ENCODE measurements around the gene MIA3.
A peak's percentile ranks its signal among the peaks of the same experiment; 100 is the strongest.
"Not testable (repeated sequence)": the region's sequence is repeated elsewhere in the genome, so short reads cannot be mapped to it uniquely, and the experiment has no call there.

Gene MIA3

DNA sequence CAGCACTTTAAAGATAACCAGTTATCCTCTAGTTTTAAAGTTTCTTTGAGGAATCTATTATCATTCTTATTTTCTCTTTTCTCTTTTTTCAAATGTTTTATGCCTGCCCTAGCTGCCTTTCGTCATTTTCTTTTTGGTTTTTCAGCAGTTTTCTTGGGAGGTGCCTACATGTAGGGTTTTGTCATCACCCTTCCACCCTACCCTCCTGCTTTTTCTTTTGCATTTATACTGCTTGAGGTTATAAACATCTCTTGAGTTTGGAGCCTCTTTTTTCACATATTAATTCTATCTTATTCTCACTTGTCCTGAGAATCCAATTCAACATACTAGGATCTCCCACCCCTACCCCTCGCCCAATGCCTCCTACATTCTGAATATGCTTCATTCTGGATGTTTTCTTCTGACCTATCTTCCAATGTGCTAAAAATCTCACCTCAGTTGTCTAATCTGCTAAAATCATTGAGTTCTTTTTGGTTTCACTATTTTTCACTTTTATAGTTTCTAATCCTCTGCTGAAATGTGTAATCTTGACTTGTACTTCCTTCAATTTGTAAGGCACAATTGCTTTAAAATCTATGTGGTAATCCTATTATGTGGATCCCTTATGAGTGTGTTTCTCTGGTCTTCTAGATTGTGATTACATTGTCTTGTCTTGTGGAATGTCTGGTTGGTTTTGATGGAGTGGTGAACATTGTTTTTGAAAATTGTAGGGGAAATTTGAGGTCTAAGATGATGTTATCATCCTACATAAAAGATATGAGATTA, 38.7 kb downstream of the MIA3 start:
- DNase-seq (ENCODE audit: low read depth in 2 of 2, low spot score in 1 of 2) = no peak

- DNase-seq (ENCODE audit: low read depth in 2 of 2, low spot score in 1 of 2) = no peak
These were observed 40.0 kb downstream of the MIA3 start for GRCh38 chr1:222657899-222658298.

- no peak for DNase-seq (ENCODE audit: low read depth in 2 of 2, low spot score in 1 of 2)
These were observed 45.6 kb downstream of the MIA3 start for GRCh38 chr1:222663431-222663934.

DNA sequence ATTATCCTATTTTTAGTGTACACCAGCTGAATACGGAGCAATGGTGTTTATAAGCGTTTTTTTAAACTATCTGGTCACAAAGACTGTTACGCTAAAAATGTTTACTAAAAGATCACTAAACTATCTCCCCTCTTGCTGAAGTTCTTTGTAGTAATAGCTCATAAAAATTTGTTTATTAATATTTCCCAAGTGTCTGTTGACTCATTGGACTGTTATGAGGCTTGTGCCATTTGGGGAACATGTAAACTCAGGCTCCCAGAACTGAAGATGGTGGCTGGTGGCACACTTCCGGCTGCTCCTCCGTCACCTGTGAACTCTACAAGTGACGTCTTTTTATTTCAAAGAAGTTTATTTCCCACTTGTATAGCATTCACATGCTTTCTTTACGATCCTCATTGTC, 48.1 kb downstream of the MIA3 start:
- no peak for DNase-seq (ENCODE audit: low read depth in 2 of 2, low spot score in 1 of 2)

- not testable (repeated sequence) for DNase-seq (ENCODE audit: low read depth in 2 of 2, low spot score in 1 of 2)
These were observed 50.3 kb downstream of the MIA3 start for GRCh38 chr1:222668184-222668583.

GRCh38 chr1:222669107-222669506, 51.2 kb downstream of the MIA3 start:
- DNase-seq (ENCODE audit: low read depth in 2 of 2, low spot score in 1 of 2) = not testable (repeated sequence)

DNA sequence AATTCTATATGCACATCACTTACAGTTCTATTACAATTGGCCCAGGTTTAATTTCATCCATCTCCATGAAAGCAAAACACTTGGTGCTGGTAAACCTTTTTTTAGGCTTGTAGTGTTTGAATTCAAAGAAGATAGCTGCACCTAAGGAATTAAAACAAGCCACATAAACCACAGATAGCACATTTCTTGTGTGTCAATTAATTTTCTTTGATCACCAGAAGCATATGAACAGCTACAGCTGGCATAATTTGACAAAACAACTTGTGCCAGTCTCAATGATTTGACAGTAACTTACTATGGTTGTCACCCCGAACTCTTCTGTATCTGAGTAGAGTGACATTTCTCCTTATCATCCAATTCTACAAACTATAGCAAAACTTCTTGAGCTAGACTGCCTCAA, 52.2 kb downstream of the MIA3 start:
- DNase-seq (ENCODE audit: low read depth in 2 of 2, low spot score in 1 of 2) = no peak

GRCh38 chr1:222680080-222680479, 62.2 kb downstream of the MIA3 start:
- DNase-seq (ENCODE audit: low read depth in 2 of 2, low spot score in 1 of 2) = no peak

GRCh38 chr1:222691016-222691415, 73.1 kb downstream of the MIA3 start:
- no peak for DNase-seq (ENCODE audit: low read depth in 2 of 2, low spot score in 1 of 2)

DNA sequence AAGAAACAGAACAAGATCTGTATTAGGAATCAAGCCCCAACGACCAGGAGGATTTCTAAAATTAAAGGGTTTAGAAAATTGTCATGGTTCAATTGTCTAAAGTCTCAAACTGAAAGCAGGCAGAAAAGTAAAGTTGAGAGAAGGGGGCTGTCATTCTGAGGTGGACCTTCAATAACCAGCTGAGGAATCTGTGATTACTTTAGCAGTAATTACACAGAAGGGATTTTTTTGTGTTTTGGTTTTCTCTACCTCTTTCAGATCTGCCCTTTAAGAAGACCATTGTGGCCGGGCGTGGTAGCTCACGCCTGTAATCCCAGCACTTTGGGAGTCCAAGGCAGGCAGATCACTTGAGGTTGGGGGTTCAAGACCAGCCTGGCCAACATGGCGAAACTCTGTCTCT, 77.0 kb downstream of the MIA3 start:
- DNase-seq (ENCODE audit: low read depth in 2 of 2, low spot score in 1 of 2) = no peak

- DNase-seq (ENCODE audit: low read depth in 2 of 2, low spot score in 1 of 2) = no peak
These were observed 78.8 kb downstream of the MIA3 start for GRCh38 chr1:222696741-222697140.

GRCh38 chr1:222697203-222697602, 79.3 kb downstream of the MIA3 start:
- DNase-seq (ENCODE audit: low read depth in 2 of 2, low spot score in 1 of 2) = no peak

GRCh38 chr1:222697826-222698225, 79.9 kb downstream of the MIA3 start:
- no peak for DNase-seq (ENCODE audit: low read depth in 2 of 2, low spot score in 1 of 2)

DNA sequence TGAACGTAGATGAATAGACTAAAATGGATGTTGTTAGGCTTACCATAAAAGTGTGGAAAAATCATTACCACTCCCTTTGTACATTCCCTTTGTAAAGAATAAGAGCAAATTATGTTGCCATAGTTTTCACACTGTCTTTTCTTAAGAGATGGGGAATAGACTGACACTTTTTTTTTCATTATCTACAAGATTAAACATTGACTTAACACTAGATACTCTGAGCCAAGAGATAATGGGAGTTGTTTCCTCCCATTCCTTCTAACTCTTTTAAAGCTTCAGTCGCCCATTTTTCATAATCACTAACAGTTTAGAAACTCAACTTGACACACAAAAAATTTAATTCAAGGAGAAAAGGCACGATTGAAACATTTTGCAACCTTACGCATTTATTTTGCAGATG, 84.3 kb downstream of the MIA3 start:
- no peak for DNase-seq (ENCODE audit: low read depth in 2 of 2, low spot score in 1 of 2)

DNA sequence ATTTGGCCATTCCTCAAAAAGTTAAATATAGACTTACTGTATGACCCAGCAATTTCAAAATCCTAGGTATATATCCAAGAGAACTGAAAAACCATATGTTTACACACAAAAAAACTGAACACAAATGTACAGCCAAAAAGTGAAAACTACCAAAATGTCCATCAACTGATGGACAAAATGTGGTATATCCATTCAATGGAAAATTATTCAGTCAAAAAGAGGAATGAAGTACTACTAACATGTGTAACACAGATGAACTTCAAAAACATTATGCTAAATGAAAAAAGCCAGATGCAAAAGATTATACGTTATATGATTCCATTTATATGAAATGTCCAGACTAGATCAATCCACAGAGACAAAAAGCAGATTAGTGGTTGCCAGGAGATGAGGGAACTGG, 86.4 kb downstream of the MIA3 start:
- no peak for DNase-seq (ENCODE audit: low read depth in 2 of 2, low spot score in 1 of 2)

- no peak for DNase-seq (ENCODE audit: low read depth in 2 of 2, low spot score in 1 of 2)
These were observed 88.9 kb downstream of the MIA3 start for GRCh38 chr1:222706815-222707214.

DNA sequence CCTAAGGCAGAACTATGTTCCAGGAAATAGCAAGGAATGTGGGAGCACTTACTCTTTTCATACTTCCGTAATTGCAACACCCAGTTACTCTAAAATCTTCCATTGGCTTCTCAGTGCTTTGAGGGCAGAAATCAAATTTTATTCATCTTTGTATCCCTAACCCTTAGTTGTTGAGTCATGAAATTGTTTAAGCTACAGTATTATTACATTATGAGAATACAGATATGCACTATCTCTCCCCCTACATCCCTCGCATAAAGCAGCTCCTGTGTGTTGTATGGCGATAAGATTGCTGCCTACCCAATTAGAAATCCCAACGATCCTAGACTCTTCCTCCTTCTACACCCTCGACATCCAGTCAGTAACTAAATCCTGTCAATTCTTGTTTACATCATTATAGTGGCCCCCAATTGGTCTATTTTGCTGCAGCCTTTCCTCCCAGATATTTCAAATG, 91.8 kb downstream of the MIA3 start:
- no peak for DNase-seq (ENCODE audit: low read depth in 2 of 2, low spot score in 1 of 2)

DNA sequence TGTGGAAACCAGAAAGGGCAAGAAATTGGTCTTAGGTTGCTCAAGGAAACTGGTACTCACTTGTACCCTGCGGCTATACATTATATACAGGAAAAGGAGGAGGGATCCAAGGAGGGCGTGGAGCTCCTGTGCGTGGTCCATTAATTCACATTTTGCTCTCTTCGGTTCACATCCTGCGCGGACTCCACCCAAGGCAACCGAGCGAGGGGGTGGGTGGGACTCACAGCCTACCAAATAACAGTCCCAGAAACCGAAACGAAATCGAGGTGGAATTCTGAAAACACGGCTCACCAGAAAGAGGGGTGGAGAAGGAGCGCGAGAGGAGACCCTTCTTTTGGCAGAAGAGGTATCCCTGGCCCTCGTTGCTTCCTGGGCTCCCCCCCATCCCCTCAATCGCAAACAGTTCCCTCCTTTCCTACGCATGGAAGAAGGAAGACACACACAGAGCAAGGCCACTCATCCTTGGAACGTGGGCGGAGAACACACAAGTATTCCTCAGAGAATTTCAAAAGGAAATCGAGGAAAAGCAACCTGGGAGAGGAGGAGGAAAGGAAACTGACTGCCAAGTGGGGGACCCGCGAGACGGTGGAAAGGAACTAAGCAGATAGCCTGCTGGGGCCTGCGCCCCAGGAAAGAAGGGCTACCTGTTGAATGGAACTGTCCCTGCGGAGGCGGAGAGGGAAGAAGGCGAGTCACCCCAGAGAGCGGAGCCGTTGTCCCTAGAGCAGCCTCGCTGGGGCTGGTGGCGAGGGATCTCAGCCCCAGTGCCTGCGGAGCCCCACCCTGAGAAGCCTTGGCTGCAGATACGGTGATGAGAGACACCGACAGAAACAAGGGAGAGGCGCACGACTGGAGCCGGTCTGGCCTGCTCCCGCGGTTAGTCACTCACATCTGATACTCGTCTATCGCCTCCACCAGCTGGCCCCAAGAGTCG, 93.7 kb downstream of the MIA3 start:
- DNase-seq (ENCODE audit: low read depth in 2 of 2, low spot score in 1 of 2) = peak in 1 of 2 donors; percentile 26

- peak; percentile 93 to 96 for DNase-seq (ENCODE audit: low read depth in 2 of 2, low spot score in 1 of 2)
These were observed 94.6 kb downstream of the MIA3 start, which contains the start of the genes AIDA and BROX for GRCh38 chr1:222712253-222713090. AIDA (minus strand) TSS chr1:222712491; CDS start chr1:222712317, 174 bp downstream. BROX (plus strand) TSS chr1:222712564; CDS start chr1:222715700, 3,136 bp downstream.

DNA sequence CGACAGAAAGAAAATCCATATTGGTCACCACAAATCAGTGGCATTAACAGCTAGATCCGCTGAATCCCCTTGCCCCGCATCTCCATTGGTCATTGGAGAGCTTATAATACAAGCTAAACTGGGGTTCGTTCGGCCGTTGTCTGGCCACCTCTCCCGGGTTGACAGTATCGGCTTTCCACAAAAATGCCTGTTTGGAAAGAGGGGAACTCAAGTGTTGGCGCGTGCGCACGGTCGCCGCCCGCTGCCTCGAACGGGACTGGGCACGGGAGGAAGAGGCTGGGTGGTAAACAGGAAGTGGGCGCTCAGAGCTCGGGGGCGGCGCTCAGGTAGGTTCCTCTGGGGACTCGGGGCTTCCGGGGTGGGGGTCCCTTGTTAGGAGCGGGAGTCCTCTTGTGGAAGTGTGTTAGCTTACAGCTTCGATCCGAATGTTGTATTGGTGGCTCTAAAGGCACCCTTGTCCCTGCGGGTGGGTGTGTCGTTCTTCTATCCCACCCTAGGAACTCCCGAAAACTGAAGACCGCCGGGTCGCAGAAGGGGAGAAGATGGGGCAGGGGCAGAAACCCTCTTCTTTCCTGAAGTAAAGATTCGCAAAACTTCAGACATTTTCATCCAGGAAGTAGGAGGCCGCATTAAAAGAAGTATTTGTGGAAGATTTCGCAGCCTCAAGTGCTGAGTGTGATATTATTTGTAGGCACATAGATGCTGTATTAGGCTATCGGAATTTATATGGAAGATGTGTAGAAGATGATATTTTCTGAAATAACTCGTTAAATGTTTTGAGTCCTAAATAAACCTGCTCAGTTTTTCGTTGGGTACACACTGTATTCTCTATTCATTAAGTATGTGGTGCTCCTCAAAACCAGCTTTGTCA, 95.4 kb downstream of the MIA3 start:
- DNase-seq (ENCODE audit: low read depth in 2 of 2, low spot score in 1 of 2) = peak; percentile 84 to 86
